ENCODE results near the gene LRTM2.

Gene LRTM2

GRCh38 chr12:1834186-1834925 lies 14.0 kb downstream of the LRTM2 start:
- Histone ChIP-seq H3K27ac (no peak overlapping the region), H3K9ac (ENCODE audit: insufficient read length) (no peak overlapping the region), H3K4me3 (no peak overlapping the region), H3K9me3 (ENCODE audit: low read depth, low read length) (no peaks in the 10 kb centered on the region), H3K36me3 (ENCODE audit: insufficient read depth, low read length) (no peaks in the 10 kb centered on the region)
- TF ChIP-seq FOXP2 (optimal IDR thresholded peaks at IDR 0.05; ENCODE audit: control extremely low read depth, extremely low read length, insufficient read depth): no peak
- TF ChIP-seq EZH2 (IDR thresholded peaks at IDR 0.05): no peak
- no peak for TF ChIP-seq POLR2AphosphoS5 (IDR thresholded peaks at IDR 0.05; ENCODE audit: borderline replicate concordance, low read depth, low read length)
- no peak for DNase-seq (ENCODE audit: low read depth, low spot score)

DNA sequence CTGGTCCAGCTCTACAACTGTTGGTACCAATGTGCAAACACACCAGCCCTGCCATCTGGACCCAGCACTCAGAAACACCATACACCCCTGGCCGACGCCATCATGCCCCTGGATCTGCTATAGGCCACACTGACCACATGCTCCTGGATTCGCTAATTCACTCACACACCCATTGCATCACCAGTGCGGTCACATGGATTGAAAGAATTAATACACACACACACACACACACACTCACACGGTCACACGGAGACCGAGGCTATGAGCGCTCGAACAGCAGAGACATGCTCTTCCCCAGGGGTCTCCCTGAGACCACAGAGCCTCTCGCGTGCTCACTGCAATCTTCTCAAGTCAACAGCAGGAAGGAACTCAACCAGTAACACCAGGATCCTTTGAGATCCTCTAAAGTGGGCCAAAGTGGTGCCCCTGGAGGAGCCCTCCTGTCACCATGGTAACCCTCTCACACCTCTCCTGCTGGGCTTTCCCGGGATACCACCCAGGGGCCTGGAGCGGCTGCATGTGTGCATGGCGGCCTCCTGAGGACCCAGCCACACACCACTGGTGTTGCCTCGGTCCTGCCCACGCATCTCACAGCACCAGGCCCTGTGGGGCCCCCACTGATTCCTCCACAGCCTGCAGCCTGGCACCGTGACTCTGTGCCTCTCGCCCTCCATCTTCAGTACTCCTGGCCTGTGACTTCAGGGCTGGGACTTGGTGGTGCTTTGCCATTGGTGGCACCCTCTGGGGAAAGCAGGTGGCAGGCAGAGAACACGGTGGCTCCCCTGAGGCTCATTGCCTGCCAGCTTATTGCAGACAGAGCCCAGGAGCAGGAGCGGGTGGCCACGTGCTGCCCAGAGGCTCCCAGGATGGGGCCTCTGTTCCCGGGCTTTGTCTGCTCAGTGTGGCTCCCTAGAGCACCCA lies 15.1 kb downstream of the LRTM2 start:
- no peaks in the 10 kb centered on the region for H3K36me3 ChIP-seq (ENCODE audit: insufficient read depth, low read length)
- H3K9ac ChIP-seq (ENCODE audit: insufficient read length): no peak overlapping the region
- H3K27ac ChIP-seq: no peak overlapping the region
- no peak for DNase-seq (ENCODE audit: low read depth, low spot score)
- H3K4me3 ChIP-seq: no peak overlapping the region
- TF ChIP-seq POLR2AphosphoS5 (IDR thresholded peaks at IDR 0.05; ENCODE audit: borderline replicate concordance, low read depth, low read length) (no peak), EZH2 (IDR thresholded peaks at IDR 0.05) (no peak), FOXP2 (optimal IDR thresholded peaks at IDR 0.05; ENCODE audit: control extremely low read depth, extremely low read length, insufficient read depth) (no peak)
- no peaks in the 10 kb centered on the region for H3K9me3 ChIP-seq (ENCODE audit: low read depth, low read length)

DNA sequence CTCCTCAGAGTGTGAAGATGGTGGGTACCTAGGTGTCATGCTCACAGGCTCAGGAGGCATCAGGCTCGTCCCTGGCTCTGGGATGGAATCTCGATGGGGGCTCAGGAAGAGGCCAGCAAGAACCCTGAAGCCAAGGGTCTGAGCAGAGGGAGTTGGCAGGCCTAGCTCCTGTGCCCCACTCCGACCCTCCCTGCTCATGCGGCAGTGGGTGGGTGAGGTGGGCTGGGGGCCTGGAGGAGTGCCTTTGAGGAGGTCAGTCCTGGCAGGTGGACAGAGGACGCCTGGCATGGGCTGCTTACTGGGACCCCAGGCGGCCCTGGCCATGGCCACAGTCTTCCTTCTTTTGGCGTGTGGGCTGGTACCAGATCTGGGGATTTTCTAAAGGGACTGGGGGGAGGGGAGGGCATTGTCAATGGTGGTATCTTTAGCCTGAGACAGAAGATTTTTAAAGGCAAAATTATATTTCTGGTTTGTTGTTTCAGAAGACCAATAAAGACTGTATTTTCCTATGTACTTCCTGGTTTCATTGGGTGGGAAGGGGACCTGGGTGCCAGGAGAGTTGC lies 16.0 kb downstream of the LRTM2 start:
- no peaks in the 10 kb centered on the region for H3K9me3 ChIP-seq (ENCODE audit: low read depth, low read length)
- H3K9ac ChIP-seq (ENCODE audit: insufficient read length): no peak overlapping the region
- DNase-seq (ENCODE audit: low read depth, low spot score): no peak
- no peaks in the 10 kb centered on the region for H3K36me3 ChIP-seq (ENCODE audit: insufficient read depth, low read length)
- TF ChIP-seq EZH2 (IDR thresholded peaks at IDR 0.05) (no peak), FOXP2 (optimal IDR thresholded peaks at IDR 0.05; ENCODE audit: control extremely low read depth, extremely low read length, insufficient read depth) (no peak), POLR2AphosphoS5 (IDR thresholded peaks at IDR 0.05; ENCODE audit: borderline replicate concordance, low read depth, low read length) (no peak)
- no peak overlapping the region for H3K4me3 ChIP-seq
- no peak overlapping the region for H3K27ac ChIP-seq

GRCh38 chr12:1836854-1837421 lies 16.6 kb downstream of the LRTM2 start:
- Histone ChIP-seq H3K4me3 (no peak overlapping the region), H3K9ac (ENCODE audit: insufficient read length) (no peak overlapping the region), H3K9me3 (ENCODE audit: low read depth, low read length) (no peaks in the 10 kb centered on the region), H3K36me3 (ENCODE audit: insufficient read depth, low read length) (no peaks in the 10 kb centered on the region), H3K27ac (no peak overlapping the region)
- TF ChIP-seq POLR2AphosphoS5 (IDR thresholded peaks at IDR 0.05; ENCODE audit: borderline replicate concordance, low read depth, low read length) (no peak), FOXP2 (optimal IDR thresholded peaks at IDR 0.05; ENCODE audit: control extremely low read depth, extremely low read length, insufficient read depth) (no peak), EZH2 (IDR thresholded peaks at IDR 0.05) (no peak)
- no peak for DNase-seq (ENCODE audit: low read depth, low spot score)

GRCh38 chr12:1837541-1838204 lies 17.3 kb downstream of the LRTM2 start:
- TF ChIP-seq FOXP2 (optimal IDR thresholded peaks at IDR 0.05; ENCODE audit: control extremely low read depth, extremely low read length, insufficient read depth) (no peak), POLR2AphosphoS5 (IDR thresholded peaks at IDR 0.05; ENCODE audit: borderline replicate concordance, low read depth, low read length) (no peak)
- no peak for DNase-seq (ENCODE audit: low read depth, low spot score)
- Histone ChIP-seq H3K9me3 (ENCODE audit: low read depth, low read length) (no peaks in the 10 kb centered on the region), H3K9ac (ENCODE audit: insufficient read length) (no peak overlapping the region), H3K36me3 (ENCODE audit: insufficient read depth, low read length) (no peaks in the 10 kb centered on the region), H3K27ac (no peak overlapping the region), H3K4me3 (no peak overlapping the region)

DNA sequence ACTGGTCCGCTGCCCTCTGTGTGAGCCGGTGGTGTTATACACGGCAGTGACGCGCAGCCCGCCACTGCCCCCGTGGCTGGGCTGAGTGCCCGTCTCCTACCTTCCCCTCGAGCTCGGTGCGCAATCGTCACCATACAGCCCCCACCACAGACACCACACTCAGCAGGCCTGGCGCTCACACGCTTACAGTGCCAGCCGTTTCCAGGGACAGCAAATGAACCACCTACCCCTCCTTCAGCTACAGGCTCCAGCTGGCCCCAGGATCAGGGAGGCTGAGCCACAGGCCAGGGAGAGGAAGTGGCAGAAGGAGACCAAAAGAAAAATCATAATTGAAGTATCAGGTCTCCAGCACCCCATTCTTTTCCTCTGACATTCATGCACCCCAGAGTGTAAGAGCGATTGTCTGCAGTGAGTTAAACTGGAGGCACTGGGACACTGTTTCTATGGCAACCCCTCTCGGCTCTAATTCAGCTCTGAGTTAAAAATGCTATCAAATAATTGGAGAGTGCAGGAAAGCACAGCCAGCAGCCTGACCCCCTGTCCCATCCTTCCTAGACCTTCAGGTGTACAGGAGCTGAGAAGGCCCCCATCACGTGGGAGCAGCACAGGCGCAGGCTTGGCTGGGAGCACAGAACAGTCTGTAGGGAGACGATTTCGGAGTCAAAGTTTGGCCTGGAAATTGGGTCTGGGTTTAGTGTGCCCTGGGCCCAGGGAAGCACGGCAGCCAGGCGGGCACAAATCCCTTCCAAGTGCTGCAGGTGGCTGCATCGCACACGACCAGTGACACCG lies 18.0 kb downstream of the LRTM2 start:
- no peak overlapping the region for H3K9ac ChIP-seq (ENCODE audit: insufficient read length)
- no peaks in the 10 kb centered on the region for H3K9me3 ChIP-seq (ENCODE audit: low read depth, low read length)
- TF ChIP-seq EZH2 (IDR thresholded peaks at IDR 0.05) (no peak), POLR2AphosphoS5 (IDR thresholded peaks at IDR 0.05; ENCODE audit: borderline replicate concordance, low read depth, low read length) (no peak), FOXP2 (optimal IDR thresholded peaks at IDR 0.05; ENCODE audit: control extremely low read depth, extremely low read length, insufficient read depth) (no peak)
- no peak overlapping the region for H3K27ac ChIP-seq
- DNase-seq (ENCODE audit: low read depth, low spot score): no peak
- no peak overlapping the region for H3K4me3 ChIP-seq
- no peaks in the 10 kb centered on the region for H3K36me3 ChIP-seq (ENCODE audit: insufficient read depth, low read length)

DNA sequence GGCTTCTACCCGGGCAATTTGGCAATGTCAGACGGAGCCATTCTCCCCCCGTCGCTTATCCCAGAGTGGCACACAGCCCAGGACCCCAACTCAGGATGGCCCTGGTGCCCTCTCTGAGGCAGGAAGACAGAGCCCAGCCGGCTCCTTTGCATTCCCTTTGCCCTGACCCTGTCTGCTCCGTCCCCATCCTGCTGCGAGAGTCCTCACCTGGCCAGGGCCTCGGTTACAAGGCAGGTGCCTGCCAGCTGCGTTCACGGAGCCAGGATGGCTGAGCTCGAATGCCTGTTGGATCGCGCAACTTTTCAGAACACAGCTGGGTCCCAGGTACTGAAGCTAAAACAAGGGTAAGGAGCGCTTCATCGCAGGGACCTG lies 18.6 kb downstream of the LRTM2 start:
- H3K4me3 ChIP-seq: no peak overlapping the region
- no peaks in the 10 kb centered on the region for H3K9me3 ChIP-seq (ENCODE audit: low read depth, low read length)
- H3K9ac ChIP-seq (ENCODE audit: insufficient read length): no peak overlapping the region
- H3K36me3 ChIP-seq (ENCODE audit: insufficient read depth, low read length): no peaks in the 10 kb centered on the region
- no peak for DNase-seq (ENCODE audit: low read depth, low spot score)
- no peak overlapping the region for H3K27ac ChIP-seq
- TF ChIP-seq EZH2 (IDR thresholded peaks at IDR 0.05) (no peak), FOXP2 (optimal IDR thresholded peaks at IDR 0.05; ENCODE audit: control extremely low read depth, extremely low read length, insufficient read depth) (no peak), POLR2AphosphoS5 (IDR thresholded peaks at IDR 0.05; ENCODE audit: borderline replicate concordance, low read depth, low read length) (no peak)
